HCT116 (cell line): ENCODE measurements around the gene R3HDM4. TPM values are rescaled to one million over a fixed set of nuclear protein-coding genes. Genes with fewer than 3 reads are reported as not detected.

Experiments used
- ATAC-seq: fragments of 200-7000 bp; cut with Tn5 transposase; 2 replicates; pipeline ENCODE4 v1.9.1; 2020; ENCODE audit warnings: mild to moderate bottlenecking, moderate library complexity
- BruUV-seq: library from RNA; stranded (reverse); fragments of 400-500 nt; replicated peaks from 2 replicates; lab custom pipeline; 2021; lab: Mats Ljungman, UMichigan
- CTCF ChIA-PET: fragments of 300-600 bp; sonication (Branson Sonifier 250); formaldehyde crosslinking; loops from one replicate; lab custom pipeline; 2021; ENCODE audit warnings: antibody characterized with exemption; lab: Charles Lee
- POLR2A ChIA-PET: fragments of 300-600, 350-600 bp; sonication (Branson Sonifier 250); formaldehyde crosslinking; loops from one replicate; lab custom pipeline; 2021; ENCODE audit warnings: antibody characterized with exemption; lab: Charles Lee
- RAD21 ChIA-PET, 2 experiments: fragments of 300-600 bp; sonication (Branson Sonifier 250); formaldehyde crosslinking; loops; one replicate each; lab custom pipeline; 2023; ENCODE audit warnings: low total read pairs in 2 of 2; ENCODE audit not compliant: uncharacterized antibody in 2 of 2, unreplicated experiment in 2 of 2, low non-redundant PET in 1 of 2; lab: Charles Lee
- DNase-seq: peaks from one replicate; pipeline ENCODE4 v3.0.0-alpha.2; 2010; ENCODE audit warnings: low read depth, low spot score
- H2AFZ ChIP-seq: fragments of 200-600 bp; shearing (Covaris generic), sonication (generic); 2 replicates; pipeline ENCODE4 v1.6.1; 2017; ENCODE audit warnings: low read depth, mixed run types, mixed read lengths, antibody characterized with exemption, low read length; ENCODE audit not compliant: poor library complexity, severe bottlenecking
- H3K27ac ChIP-seq: 2 replicates; pipeline ENCODE4 v1.5.1; 2012; ENCODE audit warnings: low read depth, low read length
- H3K27me3 ChIP-seq: fragments of 200-600 bp; sonication (generic); 2 replicates; pipeline ENCODE4 v1.6.1; 2016; ENCODE audit warnings: mixed run types, low read length, mixed read lengths; ENCODE audit not compliant: insufficient read depth
- H3K36me3 ChIP-seq, 2 experiments: fragments of 200-500 bp in 1 of 2; fragments of 200-600 bp in 1 of 2; sonication (Bioruptor generic) in 1 of 2; sonication (generic) in 1 of 2; 2 replicates each; pipeline versions ENCODE4 v1.5.1 to v1.6.1; 2014 to 2016; ENCODE audit warnings: low read length in 2 of 2, inconsistent platforms in 1 of 2, mixed read lengths in 1 of 2, mixed run types in 1 of 2; ENCODE audit not compliant: insufficient read depth in 2 of 2, control insufficient read depth in 1 of 2
- H3K4me1 ChIP-seq, 2 experiments: fragments of 200-600 bp in 1 of 2; sonication (generic) in 1 of 2; 2 replicates each; pipeline versions ENCODE4 v1.5.1 to v1.6.1; 2012 to 2017; ENCODE audit warnings: low read length in 2 of 2, inconsistent platforms in 1 of 2, mild to moderate bottlenecking in 1 of 2, mixed read lengths in 1 of 2, mixed run types in 1 of 2, moderate library complexity in 1 of 2; ENCODE audit not compliant: insufficient read depth in 2 of 2, control insufficient read depth in 1 of 2
- H3K4me2 ChIP-seq: fragments of 200-600 bp; sonication (generic); 2 replicates; pipeline ENCODE4 v1.6.1; 2017; ENCODE audit warnings: mixed run types, low read length, mixed read lengths
- H3K4me3 ChIP-seq, 2 experiments: fragments of 200-600 bp in 1 of 2; sonication (generic) in 1 of 2; replicated peaks in 1 of 2; 2 replicates each; pipeline ENCODE4 v1.5.1; 2011 to 2016; ENCODE audit warnings: low read length in 2 of 2, control low read depth in 1 of 2, low read depth in 1 of 2, mild to moderate bottlenecking in 1 of 2, mixed read lengths in 1 of 2, mixed run types in 1 of 2
- H3K79me2 ChIP-seq: fragments of 200-600 bp; sonication (generic); 2 replicates; pipeline ENCODE4 v1.6.1; 2017; ENCODE audit warnings: mild to moderate bottlenecking, mixed run types, low read length, moderate library complexity, mixed read lengths; ENCODE audit not compliant: insufficient read depth
- H3K9ac ChIP-seq: fragments of 200-600 bp; sonication (generic); 2 replicates; pipeline ENCODE4 v1.6.1; 2016; ENCODE audit warnings: low read length, mixed read lengths
- H3K9me2 ChIP-seq: fragments of 200-600 bp; sonication (generic), shearing (Covaris generic); 2 replicates; pipeline ENCODE4 v1.6.1; 2017; ENCODE audit warnings: mixed run types, mild to moderate bottlenecking, moderate library complexity; ENCODE audit not compliant: insufficient read depth
- H3K9me3 ChIP-seq, 2 experiments: fragments of 200-500 bp in 1 of 2; fragments of 200-600 bp in 1 of 2; sonication (Bioruptor generic) in 1 of 2; sonication (generic) in 1 of 2; 2 replicates each; pipeline ENCODE4 v1.6.1; 2014 to 2017; ENCODE audit warnings: low read length in 2 of 2, mixed read lengths in 2 of 2, inconsistent platforms in 1 of 2, low read depth in 1 of 2, mild to moderate bottlenecking in 1 of 2, mixed run types in 1 of 2, moderate library complexity in 1 of 2; ENCODE audit not compliant: control insufficient read depth in 1 of 2, insufficient read depth in 1 of 2
- H4K20me1 ChIP-seq: fragments of 200-600 bp; sonication (generic), shearing (Covaris generic); 2 replicates; pipeline ENCODE4 v1.6.1; 2017; ENCODE audit warnings: mixed run types, mild to moderate bottlenecking, moderate library complexity; ENCODE audit not compliant: insufficient read depth
- EZH2phosphoT487 ChIP-seq: fragments of 200-600 bp; IDR thresholded peaks from 2 replicates; pipeline ENCODE4 v1.6.1; 2018; ENCODE audit warnings: antibody characterized with exemption, borderline replicate concordance
- MAX ChIP-seq: IDR thresholded peaks from 2 replicates; pipeline ENCODE4 v1.6.1; 2012
- POLR2AphosphoS5 ChIP-seq: IDR thresholded peaks from 2 replicates; pipeline ENCODE4 v1.6.1; 2011; ENCODE audit warnings: mild to moderate bottlenecking, low read depth, low read length, moderate library complexity
- SRF ChIP-seq: IDR thresholded peaks from 2 replicates; pipeline ENCODE4 v1.6.1; 2012; ENCODE audit warnings: low read depth
- TCF7L2 ChIP-seq: IDR thresholded peaks from 2 replicates; pipeline ENCODE4 v1.7.0; 2011; ENCODE audit warnings: borderline replicate concordance, inconsistent platforms; ENCODE audit not compliant: insufficient read depth, insufficient read length; ENCODE audit errors: extremely low read depth
- YY1 ChIP-seq: IDR thresholded peaks from 2 replicates; pipeline ENCODE4 v1.6.1; 2011; ENCODE audit warnings: low read length, low read depth, moderate library complexity, mild to moderate bottlenecking; ENCODE audit not compliant: insufficient replicate concordance; ENCODE audit errors: extremely low read depth
- ZBTB33 ChIP-seq: IDR thresholded peaks from 2 replicates; pipeline ENCODE4 v1.6.1; 2011; ENCODE audit warnings: mild to moderate bottlenecking, low read length, moderate library complexity; ENCODE audit not compliant: insufficient replicate concordance; ENCODE audit errors: extremely low read depth
- ZFX ChIP-seq: fragments of 450-650 bp; IDR thresholded peaks from 2 replicates; pipeline ENCODE4 v1.6.1; 2017
- intact Hi-C: fragments of 100-400 bp; cut with micrococcal nuclease; formaldehyde crosslinking; loops from 2 replicates; pipeline ENCODE4 v1.10.0; 2022
- total RNA-seq: library from RNA; stranded (reverse); gene quantifications from one replicate; pipeline ENCODE4 v1.2.1, GENCODE V29; 2021; ENCODE audit not compliant: unreplicated experiment
- TF ChIP-seq, protein P1 (sequence below): IDR thresholded peaks from 2 replicates; pipeline ENCODE4 v1.6.1; 2012

Gene R3HDM4
- total RNA-seq, 1 experiment from 2014 or later = 92.3 TPM

- Histone ChIP-seq H3K9me3 (no peaks in the 10 kb centered on the region), H2AFZ (no peak overlapping the region), H3K9ac (peak overlapping the region; percentile 64), H3K4me2 (peak overlapping the region; percentile 92), H4K20me1 (no peaks in the 10 kb centered on the region), H3K4me1 (peaks cover 25 to 32% of the 10 kb centered on the region in 2 experiments), H3K27ac (peak overlapping the region; percentile 70), H3K9me2 (no peaks in the 10 kb centered on the region), H3K27me3 (no peaks in the 10 kb centered on the region), H3K4me3 (peak overlapping the region; percentile 31 to 54), H3K79me2 (peaks cover 11% of the 10 kb centered on the region; the same call in 1 of the 2 replicates), H3K36me3 (no peaks in the 10 kb centered on the region)
- ATAC-seq (peak; percentile 88), DNase-seq (no peak)
- TF ChIP-seq TCF7L2 = peak; percentile 92
- TF ChIP-seq ZFX = peak; percentile 45; the same call in 1 of the 2 replicates
- peak; percentile 62 for TF ChIP-seq POLR2AphosphoS5
- no peak for TF ChIP-seq EZH2phosphoT487
- TF ChIP-seq ZBTB33 = peak; percentile 26
- peak; percentile 13 for TF ChIP-seq YY1
- peak; percentile 98 for TF ChIP-seq SRF
- TF ChIP-seq MAX = peak; percentile 80
- TF ChIP-seq, protein P1, sequence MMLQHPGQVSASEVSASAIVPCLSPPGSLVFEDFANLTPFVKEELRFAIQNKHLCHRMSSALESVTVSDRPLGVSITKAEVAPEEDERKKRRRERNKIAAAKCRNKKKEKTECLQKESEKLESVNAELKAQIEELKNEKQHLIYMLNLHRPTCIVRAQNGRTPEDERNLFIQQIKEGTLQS = no peak
- ChIA-PET RAD21 (no interaction called here), CTCF (no interaction called here), POLR2A (no interaction called here)
- no TSS peak for BruUV-seq
- intact Hi-C loops = loop anchor here (2.0 kb wide), 1 partner anchor 14 kb away; the partner anchor contains the start of gene ARID3A
Measured at GRCh38 chr19:940591-941291, 27.7 kb upstream of the R3HDM4 start.
